ENCODE measurements around the gene HAPLN3. TPM values are rescaled to one million over a fixed set of nuclear protein-coding genes. Genes with fewer than 3 reads are reported as not detected.
"Not testable (repeated sequence)": the region's sequence is repeated elsewhere in the genome, so short reads cannot be mapped to it uniquely, and the experiment has no call there.

The HAPLN3 gene
- total RNA-seq (2014; rRNA removed; shearing (Covaris generic)): 60.6 and 74.5 TPM in 2 replicates

DNA sequence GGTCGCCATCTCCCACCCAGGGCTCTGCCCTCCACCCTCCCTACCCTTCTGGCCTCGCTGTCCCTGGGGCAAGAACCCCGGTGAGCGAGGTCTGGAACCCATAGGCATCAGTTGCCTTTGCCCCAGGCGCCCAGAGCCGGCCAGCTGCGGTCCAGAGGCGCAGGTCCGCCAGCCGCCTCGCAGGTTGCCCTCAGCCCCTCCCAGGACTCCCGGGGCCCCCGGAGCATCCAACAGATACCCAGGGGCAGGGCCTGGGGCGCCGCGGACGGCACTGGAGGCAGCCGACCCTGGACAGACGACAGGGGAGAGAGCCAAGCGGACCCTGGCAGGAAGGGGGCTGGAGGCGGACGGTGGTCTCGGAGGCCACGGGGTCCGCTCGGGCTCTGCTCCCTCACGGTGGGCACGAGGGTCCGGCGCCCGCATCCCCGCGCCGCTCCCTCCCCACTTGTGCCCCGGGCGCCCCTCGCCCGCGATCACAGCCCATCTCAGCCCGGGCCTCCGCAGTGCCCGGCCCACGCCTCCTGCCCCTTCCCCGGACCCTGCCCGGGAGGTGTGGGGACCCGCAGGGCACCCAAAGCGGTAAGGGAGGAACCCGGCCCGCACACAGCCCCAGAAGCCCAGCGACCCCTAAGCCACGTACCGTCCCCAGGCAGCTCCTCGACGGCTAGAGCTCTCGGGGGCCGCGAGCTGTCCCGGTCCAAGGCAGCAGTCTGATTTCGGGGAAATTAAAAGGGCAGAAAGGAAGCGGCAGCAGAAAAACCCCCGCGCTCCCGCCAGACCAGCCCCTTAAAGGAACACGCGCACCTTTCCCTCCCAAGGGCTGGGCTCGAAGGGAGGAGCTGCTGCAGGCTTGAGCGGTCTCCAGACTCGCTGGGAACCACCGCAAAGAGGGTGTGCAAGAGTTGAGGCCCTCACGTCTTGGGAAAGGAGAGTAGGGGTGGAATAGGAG is at the start of gene HAPLN3:
Gene HAPLN3, minus strand, starts transcription at position 726 of the 949 bp plus-strand sequence. CDS start 8,246 bp downstream, outside the sequence.
- no peak for DNase-seq (ENCODE audit: low spot score)
- in situ Hi-C loops (cut with HindIII; ENCODE audit: low sequenced_read_pairs): no loop called here

- DNase-seq (ENCODE audit: low spot score): no peak
- in situ Hi-C loops (cut with HindIII; ENCODE audit: low sequenced_read_pairs): no loop called here
Measured at GRCh38 chr15:88940110-88940675, 44.8 kb upstream of the HAPLN3 start.

DNA sequence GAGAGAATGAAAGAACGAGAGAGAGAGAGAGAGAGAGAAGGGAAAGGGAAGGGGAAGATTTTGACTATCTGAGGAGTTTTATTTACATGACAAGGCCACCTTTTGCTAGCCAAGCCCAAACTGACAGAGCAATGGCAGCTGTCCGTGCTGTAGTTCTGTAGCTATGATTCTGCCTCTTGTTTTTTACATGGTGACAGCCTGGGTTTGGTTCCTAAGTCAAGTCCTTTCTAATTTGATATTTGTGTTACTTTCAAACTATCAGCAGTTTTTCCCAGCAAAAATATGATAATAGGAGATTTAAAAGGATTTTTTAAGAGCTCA is 44.1 kb upstream of the HAPLN3 start:
- in situ Hi-C loops (cut with HindIII; ENCODE audit: low sequenced_read_pairs): no loop called here
- DNase-seq (ENCODE audit: low spot score): no peak

DNA sequence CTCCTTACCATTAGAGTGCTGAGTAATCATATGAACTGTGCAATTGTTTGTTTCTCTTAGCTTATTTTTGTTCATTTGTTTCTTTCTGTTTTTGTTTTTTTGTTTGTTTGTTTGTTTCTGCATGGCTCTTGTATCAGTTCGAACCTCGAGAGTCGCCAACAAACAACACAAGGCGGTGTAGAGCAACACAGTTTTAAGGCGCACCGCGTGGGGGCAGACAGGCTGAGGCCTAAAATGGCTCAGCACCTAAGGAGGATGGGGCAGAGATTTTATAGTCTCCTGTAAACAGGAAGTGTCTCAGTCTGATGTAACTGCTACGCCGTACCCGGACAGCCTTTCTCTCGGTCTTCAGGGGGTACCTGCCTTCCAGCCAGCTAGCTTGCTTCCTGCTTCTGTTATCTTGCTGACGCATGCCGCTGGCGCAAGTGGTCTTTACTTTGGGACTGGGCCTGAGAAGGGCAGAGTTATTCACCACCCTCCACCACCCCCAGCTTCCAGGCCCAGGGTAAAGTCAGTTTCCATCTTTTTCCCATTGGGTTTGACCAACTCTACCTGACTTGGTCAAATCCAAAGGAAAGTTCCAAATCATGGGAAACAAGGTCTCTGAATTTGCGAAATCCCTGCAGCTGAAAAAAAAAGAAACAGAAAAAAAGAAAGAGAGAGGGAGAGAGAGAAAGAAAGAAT is 43.6 kb upstream of the HAPLN3 start:
- in situ Hi-C loops (cut with HindIII; ENCODE audit: low sequenced_read_pairs): no loop called here
- no peak for DNase-seq (ENCODE audit: low spot score)

DNA sequence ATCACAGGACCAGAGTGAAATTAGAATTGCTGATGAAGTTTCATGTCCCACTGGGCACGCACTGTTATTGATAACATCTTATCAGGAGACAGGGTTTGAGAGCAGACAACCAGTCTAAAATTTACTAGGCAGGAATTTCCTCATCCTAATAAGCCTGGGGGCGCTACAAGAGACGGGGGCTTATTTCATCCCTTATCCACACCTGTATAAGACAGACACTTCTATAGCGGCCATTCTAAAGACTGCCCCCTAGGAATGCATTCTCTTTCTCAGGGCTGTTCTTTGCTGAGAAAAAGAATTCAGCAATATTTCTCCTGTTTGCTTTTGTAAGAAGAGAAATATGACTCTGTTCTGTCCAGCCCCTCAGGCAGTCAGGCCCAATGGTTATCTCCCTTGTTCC is 39.1 kb upstream of the HAPLN3 start:
- in situ Hi-C loops (cut with HindIII; ENCODE audit: low sequenced_read_pairs); DNase-seq (ENCODE audit: low spot score): not testable (repeated sequence)

DNA sequence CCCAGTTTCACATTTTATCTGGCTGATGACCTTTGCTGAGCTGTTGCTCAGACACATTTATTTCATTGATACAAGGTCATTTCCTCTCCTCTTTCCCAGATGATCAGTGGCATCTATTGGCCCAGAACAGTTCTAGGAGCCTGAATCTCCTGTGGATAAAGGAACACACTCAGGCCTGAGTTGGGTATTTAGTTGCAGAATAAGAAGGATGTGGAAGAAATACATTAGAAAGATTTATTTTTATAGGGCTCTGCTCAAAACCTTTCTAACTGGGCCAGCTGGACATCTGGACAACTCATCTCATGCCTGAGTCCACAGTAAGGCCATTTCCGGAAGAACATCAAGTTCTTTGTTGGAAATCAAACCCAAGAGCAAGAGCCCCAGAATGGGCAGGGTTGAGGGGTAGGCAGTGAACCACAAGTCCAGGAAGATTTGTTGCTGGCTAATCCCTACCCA is 37.6 kb upstream of the HAPLN3 start:
- DNase-seq (ENCODE audit: low spot score): no peak
- in situ Hi-C loops (cut with HindIII; ENCODE audit: low sequenced_read_pairs): no loop called here

- no peak for DNase-seq (ENCODE audit: low spot score)
- in situ Hi-C loops (cut with HindIII; ENCODE audit: low sequenced_read_pairs): no loop called here
Measured at GRCh38 chr15:88932271-88932874, 37.0 kb upstream of the HAPLN3 start.

DNA sequence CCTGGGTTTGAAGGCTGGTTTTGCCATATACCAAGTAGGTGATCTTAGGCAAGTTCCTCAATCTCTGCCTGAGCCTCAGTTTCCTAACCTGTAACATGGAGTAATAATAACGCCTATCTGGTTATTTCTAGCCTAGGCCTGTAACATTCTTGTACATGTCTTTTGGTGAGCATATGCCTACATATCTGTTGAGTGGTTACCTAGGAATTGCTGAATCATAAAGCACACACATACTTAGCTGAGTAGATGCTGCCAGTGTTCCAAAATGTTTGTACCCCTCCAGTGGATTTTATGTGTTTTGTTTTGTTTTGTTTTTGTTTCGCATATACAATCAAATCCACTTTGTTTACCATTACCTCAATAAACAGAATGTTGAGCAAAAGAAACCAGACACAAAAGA is 35.2 kb upstream of the HAPLN3 start:
- DNase-seq (ENCODE audit: low spot score): no peak
- in situ Hi-C loops (cut with HindIII; ENCODE audit: low sequenced_read_pairs): no loop called here

DNA sequence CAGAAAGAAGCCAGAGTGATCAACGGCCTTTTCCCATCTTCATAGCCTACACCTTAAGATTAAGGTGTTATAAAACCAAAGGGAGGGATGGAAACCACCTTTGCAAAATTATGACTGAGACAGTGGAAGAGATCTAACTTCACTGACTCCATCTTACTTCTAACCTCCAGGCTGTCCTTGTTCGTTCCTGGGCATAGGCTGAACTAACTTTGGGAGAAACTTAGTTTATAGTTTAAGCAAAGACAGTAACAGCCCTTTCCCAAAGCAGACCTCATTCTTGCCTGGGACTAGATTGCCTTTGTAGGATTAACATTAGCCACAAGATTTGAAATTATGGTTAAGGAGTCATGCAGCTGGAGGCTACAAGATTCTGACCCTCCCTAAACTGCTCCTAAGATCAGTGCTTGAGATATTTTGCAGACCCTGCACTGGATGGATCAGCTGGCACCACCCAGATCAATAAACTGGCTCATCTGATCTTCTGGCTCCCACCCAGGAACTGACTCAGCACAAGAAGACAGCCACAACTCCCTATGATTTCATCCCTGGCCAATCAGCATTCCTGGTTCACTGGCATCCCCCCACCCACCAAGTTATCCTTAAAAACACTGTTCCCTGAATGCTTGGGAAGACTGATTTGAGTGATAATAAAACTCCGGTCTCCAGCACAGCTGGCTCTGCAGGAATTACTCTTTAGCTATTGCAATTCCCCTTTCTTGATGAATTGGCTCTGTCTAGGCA is 34.2 kb upstream of the HAPLN3 start:
- DNase-seq (ENCODE audit: low spot score); in situ Hi-C loops (cut with HindIII; ENCODE audit: low sequenced_read_pairs): not testable (repeated sequence)

GRCh38 chr15:88928192-88928591 is 32.8 kb upstream of the HAPLN3 start:
- DNase-seq (ENCODE audit: low spot score); in situ Hi-C loops (cut with HindIII; ENCODE audit: low sequenced_read_pairs): not testable (repeated sequence)

GRCh38 chr15:88925648-88926047 is 30.3 kb upstream of the HAPLN3 start:
- DNase-seq (ENCODE audit: low spot score); in situ Hi-C loops (cut with HindIII; ENCODE audit: low sequenced_read_pairs): not testable (repeated sequence)

GRCh38 chr15:88920892-88921435 is 25.6 kb upstream of the HAPLN3 start:
- DNase-seq (ENCODE audit: low spot score); in situ Hi-C loops (cut with HindIII; ENCODE audit: low sequenced_read_pairs): not testable (repeated sequence)

DNA sequence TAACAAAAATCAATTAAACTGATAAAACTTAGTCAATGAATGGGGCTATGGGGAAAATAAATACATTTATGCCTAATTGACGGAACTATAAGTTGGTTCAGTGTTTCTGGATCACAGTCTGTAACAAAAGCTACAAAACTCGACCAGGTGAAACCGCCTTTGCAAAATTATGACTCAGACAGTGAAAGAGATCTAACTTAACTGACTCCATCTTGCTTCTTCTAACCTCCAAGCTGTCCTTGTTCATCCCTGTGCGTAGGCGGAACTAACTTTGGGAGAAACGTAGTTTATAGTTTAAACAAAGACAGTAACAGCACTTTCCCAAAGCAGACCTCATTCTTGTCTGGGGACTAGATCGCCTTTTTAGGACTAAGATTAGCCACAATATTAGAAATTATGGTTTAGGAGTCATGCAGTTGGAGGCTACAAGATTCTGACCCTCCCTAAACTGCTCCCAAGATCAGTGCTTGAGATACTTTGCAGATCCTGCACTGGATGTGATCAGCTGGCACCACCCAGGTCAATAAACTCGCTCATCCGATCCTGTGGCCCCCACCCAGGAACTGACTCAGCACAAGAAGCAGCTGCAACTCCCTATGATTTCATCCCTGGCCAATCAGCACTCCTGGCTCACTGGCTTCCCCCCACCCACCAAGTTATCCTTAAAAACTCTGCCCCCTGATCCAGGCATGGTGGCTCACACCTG is 25.0 kb upstream of the HAPLN3 start:
- in situ Hi-C loops (cut with HindIII; ENCODE audit: low sequenced_read_pairs): no loop called here
- DNase-seq (ENCODE audit: low spot score): no peak

GRCh38 chr15:88918738-88919137 is 23.4 kb upstream of the HAPLN3 start:
- in situ Hi-C loops (cut with HindIII; ENCODE audit: low sequenced_read_pairs): no loop called here
- no peak for DNase-seq (ENCODE audit: low spot score)

DNA sequence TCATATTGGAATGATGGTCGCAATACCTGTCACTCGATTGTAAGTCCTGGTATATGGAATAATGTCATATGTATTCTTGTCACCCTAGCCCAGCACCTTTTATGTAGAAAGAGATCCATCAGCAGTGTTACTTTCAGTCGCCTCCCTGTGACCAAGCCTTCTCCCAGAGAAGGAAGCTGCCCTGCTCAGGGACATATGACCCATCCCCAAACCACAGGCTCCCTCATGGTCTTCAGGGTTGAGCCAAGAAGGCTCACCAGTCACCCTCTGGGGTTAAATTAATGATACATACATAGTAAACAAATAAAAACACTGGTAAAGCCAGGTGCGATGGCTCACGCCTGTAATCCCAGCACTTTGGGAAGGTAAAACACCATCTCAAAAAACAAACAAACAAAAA is 22.4 kb upstream of the HAPLN3 start:
- no peak for DNase-seq (ENCODE audit: low spot score)
- in situ Hi-C loops (cut with HindIII; ENCODE audit: low sequenced_read_pairs): no loop called here

- no peak for DNase-seq (ENCODE audit: low spot score)
- in situ Hi-C loops (cut with HindIII; ENCODE audit: low sequenced_read_pairs): no loop called here
Measured at GRCh38 chr15:88915354-88915753, 20.0 kb upstream of the HAPLN3 start.

DNA sequence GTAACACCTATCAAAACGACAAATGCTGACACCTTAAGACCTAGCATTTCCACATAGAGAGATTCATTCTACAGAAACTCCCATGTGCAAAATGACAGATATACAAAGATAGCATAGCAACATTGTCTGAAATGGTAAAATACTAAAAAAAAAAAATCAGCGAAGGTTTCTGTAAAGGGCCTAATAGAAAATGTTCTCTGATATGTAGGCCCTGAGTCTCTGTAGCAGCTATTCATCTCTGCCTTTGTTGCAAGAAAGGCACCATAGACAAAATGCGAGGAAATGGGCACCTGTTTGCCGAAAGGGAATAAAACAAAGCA is 18.5 kb upstream of the HAPLN3 start:
- DNase-seq (ENCODE audit: low spot score): no peak
- in situ Hi-C loops (cut with HindIII; ENCODE audit: low sequenced_read_pairs): no loop called here
